SK-N-SH treated with all-trans-retinoic acid at 6 μM for 48 hours (cell line): Measurements from ENCODE around the gene RFC2.
"Not testable (repeated sequence)": the region's sequence is repeated elsewhere in the genome, so short reads cannot be mapped to it uniquely, and the experiment has no call there.

Experiments
- ATAC-seq: fragments of 200-7000 bp; cut with Tn5 transposase; 3 replicates; pipeline ENCODE4 v1.9.1; 2020; ENCODE audit warnings: mild to moderate bottlenecking, moderate library complexity
- ARNTL ChIP-seq: fragments of 450-650 bp; formaldehyde crosslinking; IDR thresholded peaks from 2 replicates; pipeline ENCODE4 v1.5.0; 2020; ENCODE audit warnings: low read depth, mild to moderate bottlenecking, moderate library complexity, borderline replicate concordance
- BACH2 ChIP-seq: fragments of 250-450 bp; sonication (Bioruptor Pico); IDR thresholded peaks from 2 replicates; pipeline ENCODE4 v1.9.0; 2021; ENCODE audit warnings: mild to moderate bottlenecking, borderline replicate concordance
- CSDC2 ChIP-seq: fragments of 250-450 bp; sonication (Bioruptor Pico); IDR thresholded peaks from 2 replicates; pipeline ENCODE4 v1.5.0; 2020; ENCODE audit warnings: mild to moderate bottlenecking, moderate library complexity
- ESRRG ChIP-seq: fragments of 250-450 bp; sonication (Bioruptor Pico); IDR thresholded peaks from 2 replicates; pipeline ENCODE4 v1.6.1; 2021; ENCODE audit warnings: mild to moderate bottlenecking
- GLIS3 ChIP-seq: fragments of 250-450 bp; sonication (Bioruptor Pico); IDR thresholded peaks from 2 replicates; pipeline ENCODE4 v1.5.0; 2020; ENCODE audit warnings: mild to moderate bottlenecking, moderate library complexity
- ISL1 ChIP-seq: fragments of 250-450 bp; sonication (Bioruptor Pico); IDR thresholded peaks from 2 replicates; pipeline ENCODE4 v2.1.2; 2022; ENCODE audit warnings: mild to moderate bottlenecking, moderate library complexity
- OSR1 ChIP-seq: fragments of 250-450 bp; sonication (Bioruptor Pico); IDR thresholded peaks from 2 replicates; pipeline ENCODE4 v1.8.0; 2022; ENCODE audit warnings: moderate library complexity, mild to moderate bottlenecking, inconsistent platforms
- PPARA ChIP-seq: fragments of 250-450 bp; sonication (Bioruptor Pico); IDR thresholded peaks from 2 replicates; pipeline ENCODE4 v1.5.0; 2020; ENCODE audit warnings: mild to moderate bottlenecking, borderline replicate concordance
- RARB ChIP-seq: fragments of 250-450 bp; sonication (Bioruptor Pico); IDR thresholded peaks from 2 replicates; pipeline ENCODE4 v1.8.0; 2021; ENCODE audit warnings: mild to moderate bottlenecking, moderate library complexity
- SNAI2 ChIP-seq: fragments of 250-450 bp; sonication (Bioruptor Pico); IDR thresholded peaks from 2 replicates; pipeline ENCODE4 v1.5.0; 2020; ENCODE audit warnings: mild to moderate bottlenecking, moderate library complexity
- TCF4 ChIP-seq: fragments of 250-450 bp; sonication (Bioruptor Pico); IDR thresholded peaks from 2 replicates; pipeline ENCODE4 v1.8.0; 2021; ENCODE audit warnings: mild to moderate bottlenecking, moderate library complexity, borderline replicate concordance
- TOX ChIP-seq: fragments of 250-450 bp; sonication (Bioruptor Pico); IDR thresholded peaks from 2 replicates; pipeline ENCODE4 v1.8.0; 2021; ENCODE audit warnings: mild to moderate bottlenecking, moderate library complexity, borderline replicate concordance
- ZC3H10 ChIP-seq: fragments of 250-450 bp; sonication (Bioruptor Pico); IDR thresholded peaks from 2 replicates; pipeline ENCODE4 v1.5.1; 2021; ENCODE audit warnings: mild to moderate bottlenecking, moderate library complexity
- ZFP3 ChIP-seq: fragments of 250-450 bp; sonication (Bioruptor Pico); IDR thresholded peaks from 2 replicates; pipeline ENCODE4 v1.5.0; 2020; ENCODE audit warnings: mild to moderate bottlenecking, moderate library complexity
- ZFP30 ChIP-seq: fragments of 450-650 bp; formaldehyde crosslinking; IDR thresholded peaks from 2 replicates; pipeline ENCODE4 v1.5.0; 2022; ENCODE audit warnings: mild to moderate bottlenecking, moderate library complexity
- ZNF565 ChIP-seq: fragments of 450-650 bp; formaldehyde crosslinking; conservative IDR thresholded peaks from 2 replicates; pipeline ENCODE4 v1.5.0; 2020; ENCODE audit warnings: low read depth, mild to moderate bottlenecking, moderate library complexity
- ZNF70 ChIP-seq: fragments of 450-650 bp; formaldehyde crosslinking; IDR thresholded peaks from 2 replicates; pipeline ENCODE4 v1.5.0; 2020; ENCODE audit warnings: mild to moderate bottlenecking, moderate library complexity
- ZNF8 ChIP-seq: fragments of 450-650 bp; formaldehyde crosslinking; IDR thresholded peaks from 2 replicates; pipeline ENCODE4 v1.5.0; 2020; ENCODE audit warnings: mild to moderate bottlenecking, moderate library complexity
- TF ChIP-seq, protein P1 (sequence below): fragments of 250-450 bp; sonication (Bioruptor Pico); IDR thresholded peaks from 2 replicates; pipeline ENCODE4 v1.8.0; 2021; ENCODE audit warnings: low read depth, mild to moderate bottlenecking, moderate library complexity, borderline replicate concordance
- TF ChIP-seq, protein P2 (sequence below): fragments of 250-450 bp; sonication (Bioruptor Pico); IDR thresholded peaks from 2 replicates; pipeline ENCODE4 v1.5.1; 2020; ENCODE audit warnings: low read depth, mild to moderate bottlenecking, moderate library complexity
- TF ChIP-seq, protein P3 (sequence below): fragments of 250-450 bp; sonication (Bioruptor Pico); IDR thresholded peaks from 2 replicates; pipeline ENCODE4 v1.5.1; 2021; ENCODE audit warnings: mild to moderate bottlenecking, moderate library complexity
- TF ChIP-seq, protein P4 (sequence below): fragments of 250-450 bp; sonication (Bioruptor Pico); IDR thresholded peaks from 2 replicates; pipeline ENCODE4 v1.8.0; 2020; ENCODE audit warnings: mild to moderate bottlenecking, moderate library complexity, borderline replicate concordance
- TF ChIP-seq, protein P5 (sequence below): fragments of 250-450 bp; sonication (Bioruptor Pico); IDR thresholded peaks from 2 replicates; pipeline ENCODE4 v1.5.0; 2020; ENCODE audit warnings: mild to moderate bottlenecking, moderate library complexity

Gene RFC2

DNA sequence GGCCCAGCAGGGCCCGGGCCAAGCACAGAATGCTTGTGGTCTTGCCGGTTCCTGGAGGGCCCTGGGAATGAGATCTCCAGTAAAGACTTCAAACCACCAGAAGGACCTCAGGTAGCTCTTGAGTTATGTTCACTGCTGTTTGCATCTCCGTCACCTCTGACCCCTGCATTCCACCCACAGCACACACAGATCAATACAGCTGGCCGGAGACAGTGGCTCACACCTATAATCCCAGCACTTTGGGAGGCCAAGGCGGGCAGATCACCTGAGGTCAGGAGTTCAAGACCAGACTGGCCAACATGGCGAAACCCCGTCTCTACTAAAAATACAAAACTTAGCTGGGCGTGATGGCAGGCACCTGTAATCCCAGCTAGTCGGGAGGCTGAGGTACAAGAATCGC is 5.1 kb downstream of the RFC2 start:
- ATAC-seq: not testable (repeated sequence)

DNA sequence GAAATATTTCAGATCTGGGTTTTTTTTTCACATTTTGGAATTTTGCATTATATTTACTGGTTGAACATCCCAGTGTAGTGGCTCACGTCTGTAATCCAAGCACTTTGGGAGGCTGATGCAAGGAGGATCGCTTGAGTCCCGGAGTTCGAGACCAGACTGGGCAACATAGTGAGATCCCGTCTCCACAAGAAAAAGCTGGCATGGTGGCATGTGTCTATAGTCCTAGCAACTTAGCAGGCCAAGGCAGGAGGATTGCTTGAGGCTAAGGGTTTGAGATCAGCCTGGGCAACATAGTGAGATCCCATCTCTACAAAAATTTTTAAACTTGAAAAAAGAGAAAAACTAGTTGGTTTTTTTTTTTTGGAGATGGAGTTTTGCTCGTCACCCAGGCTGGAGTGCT is 6.0 kb downstream of the RFC2 start:
- no peak for ATAC-seq
- no peak for TF ChIP-seq TCF4 (CRISPR knock-in tag)
- TF ChIP-seq CSDC2 (CRISPR knock-in tag): no peak
- no peak for TF ChIP-seq ZC3H10 (CRISPR knock-in tag)
- TF ChIP-seq, protein P1, sequence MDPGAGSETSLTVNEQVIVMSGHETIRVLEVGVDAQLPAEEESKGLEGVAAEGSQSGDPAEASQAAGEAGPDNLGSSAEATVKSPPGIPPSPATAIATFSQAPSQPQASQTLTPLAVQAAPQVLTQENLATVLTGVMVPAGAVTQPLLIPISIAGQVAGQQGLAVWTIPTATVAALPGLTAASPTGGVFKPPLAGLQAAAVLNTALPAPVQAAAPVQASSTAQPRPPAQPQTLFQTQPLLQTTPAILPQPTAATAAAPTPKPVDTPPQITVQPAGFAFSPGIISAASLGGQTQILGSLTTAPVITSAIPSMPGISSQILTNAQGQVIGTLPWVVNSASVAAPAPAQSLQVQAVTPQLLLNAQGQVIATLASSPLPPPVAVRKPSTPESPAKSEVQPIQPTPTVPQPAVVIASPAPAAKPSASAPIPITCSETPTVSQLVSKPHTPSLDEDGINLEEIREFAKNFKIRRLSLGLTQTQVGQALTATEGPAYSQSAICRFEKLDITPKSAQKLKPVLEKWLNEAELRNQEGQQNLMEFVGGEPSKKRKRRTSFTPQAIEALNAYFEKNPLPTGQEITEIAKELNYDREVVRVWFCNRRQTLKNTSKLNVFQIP (CRISPR knock-in tag): no peak
- TF ChIP-seq GLIS3 (CRISPR knock-in tag): no peak
- no peak for TF ChIP-seq ISL1 (CRISPR knock-in tag)
- no peak for TF ChIP-seq SNAI2 (CRISPR knock-in tag)
- no peak for TF ChIP-seq TOX (CRISPR knock-in tag)
- no peak for TF ChIP-seq PPARA (CRISPR knock-in tag)
- TF ChIP-seq BACH2: no peak
- TF ChIP-seq, protein P2, sequence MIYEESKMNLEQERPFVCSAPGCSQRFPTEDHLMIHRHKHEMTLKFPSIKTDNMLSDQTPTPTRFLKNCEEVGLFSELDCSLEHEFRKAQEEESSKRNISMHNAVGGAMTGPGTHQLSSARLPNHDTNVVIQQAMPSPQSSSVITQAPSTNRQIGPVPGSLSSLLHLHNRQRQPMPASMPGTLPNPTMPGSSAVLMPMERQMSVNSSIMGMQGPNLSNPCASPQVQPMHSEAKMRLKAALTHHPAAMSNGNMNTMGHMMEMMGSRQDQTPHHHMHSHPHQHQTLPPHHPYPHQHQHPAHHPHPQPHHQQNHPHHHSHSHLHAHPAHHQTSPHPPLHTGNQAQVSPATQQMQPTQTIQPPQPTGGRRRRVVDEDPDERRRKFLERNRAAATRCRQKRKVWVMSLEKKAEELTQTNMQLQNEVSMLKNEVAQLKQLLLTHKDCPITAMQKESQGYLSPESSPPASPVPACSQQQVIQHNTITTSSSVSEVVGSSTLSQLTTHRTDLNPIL (CRISPR knock-in tag): no peak
- TF ChIP-seq OSR1 (CRISPR knock-in tag): no peak
- no peak for TF ChIP-seq ESRRG (CRISPR knock-in tag)
- TF ChIP-seq, protein P3, sequence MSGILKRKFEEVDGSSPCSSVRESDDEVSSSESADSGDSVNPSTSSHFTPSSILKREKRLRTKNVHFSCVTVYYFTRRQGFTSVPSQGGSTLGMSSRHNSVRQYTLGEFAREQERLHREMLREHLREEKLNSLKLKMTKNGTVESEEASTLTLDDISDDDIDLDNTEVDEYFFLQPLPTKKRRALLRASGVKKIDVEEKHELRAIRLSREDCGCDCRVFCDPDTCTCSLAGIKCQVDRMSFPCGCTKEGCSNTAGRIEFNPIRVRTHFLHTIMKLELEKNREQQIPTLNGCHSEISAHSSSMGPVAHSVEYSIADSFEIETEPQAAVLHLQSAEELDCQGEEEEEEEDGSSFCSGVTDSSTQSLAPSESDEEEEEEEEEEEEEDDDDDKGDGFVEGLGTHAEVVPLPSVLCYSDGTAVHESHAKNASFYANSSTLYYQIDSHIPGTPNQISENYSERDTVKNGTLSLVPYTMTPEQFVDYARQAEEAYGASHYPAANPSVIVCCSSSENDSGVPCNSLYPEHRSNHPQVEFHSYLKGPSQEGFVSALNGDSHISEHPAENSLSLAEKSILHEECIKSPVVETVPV (CRISPR knock-in tag): no peak
- no peak for TF ChIP-seq ARNTL
- no peak for TF ChIP-seq ZNF565 (CRISPR knock-in tag)
- no peak for TF ChIP-seq ZNF8 (CRISPR knock-in tag)
- no peak for TF ChIP-seq ZNF70 (CRISPR knock-in tag)

DNA sequence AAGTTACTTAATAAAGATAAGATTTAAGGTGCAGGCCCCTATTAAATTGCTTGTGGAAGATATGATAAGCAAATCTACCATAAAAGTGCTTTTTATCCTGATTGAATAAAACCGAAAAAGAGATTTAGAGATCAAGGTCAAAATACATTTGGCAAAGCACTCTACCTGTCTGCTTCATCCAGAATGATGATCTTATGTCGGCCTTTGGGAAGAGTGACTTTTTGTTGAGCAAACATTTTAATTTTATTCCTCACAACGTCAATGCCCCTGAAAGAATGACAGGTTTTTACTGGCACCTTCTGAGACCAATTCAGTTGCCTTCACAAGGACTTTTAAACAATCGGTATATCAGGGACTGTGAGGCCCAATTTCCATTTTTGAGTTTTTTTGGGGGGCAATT is 7.7 kb downstream of the RFC2 start:
- TF ChIP-seq GLIS3 (CRISPR knock-in tag) (no peak), BACH2 (no peak), RARB (CRISPR knock-in tag) (no peak), ZC3H10 (CRISPR knock-in tag) (no peak), ZNF8 (CRISPR knock-in tag) (no peak), ZFP3 (CRISPR knock-in tag) (no peak), OSR1 (CRISPR knock-in tag) (no peak), ZNF70 (CRISPR knock-in tag) (no peak)
- TF ChIP-seq, protein P3 (CRISPR knock-in tag): no peak
- TF ChIP-seq, protein P4, sequence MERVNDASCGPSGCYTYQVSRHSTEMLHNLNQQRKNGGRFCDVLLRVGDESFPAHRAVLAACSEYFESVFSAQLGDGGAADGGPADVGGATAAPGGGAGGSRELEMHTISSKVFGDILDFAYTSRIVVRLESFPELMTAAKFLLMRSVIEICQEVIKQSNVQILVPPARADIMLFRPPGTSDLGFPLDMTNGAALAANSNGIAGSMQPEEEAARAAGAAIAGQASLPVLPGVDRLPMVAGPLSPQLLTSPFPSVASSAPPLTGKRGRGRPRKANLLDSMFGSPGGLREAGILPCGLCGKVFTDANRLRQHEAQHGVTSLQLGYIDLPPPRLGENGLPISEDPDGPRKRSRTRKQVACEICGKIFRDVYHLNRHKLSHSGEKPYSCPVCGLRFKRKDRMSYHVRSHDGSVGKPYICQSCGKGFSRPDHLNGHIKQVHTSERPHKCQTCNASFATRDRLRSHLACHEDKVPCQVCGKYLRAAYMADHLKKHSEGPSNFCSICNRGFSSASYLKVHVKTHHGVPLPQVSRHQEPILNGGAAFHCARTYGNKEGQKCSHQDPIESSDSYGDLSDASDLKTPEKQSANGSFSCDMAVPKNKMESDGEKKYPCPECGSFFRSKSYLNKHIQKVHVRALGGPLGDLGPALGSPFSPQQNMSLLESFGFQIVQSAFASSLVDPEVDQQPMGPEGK (CRISPR knock-in tag): no peak
- ATAC-seq: no peak

DNA sequence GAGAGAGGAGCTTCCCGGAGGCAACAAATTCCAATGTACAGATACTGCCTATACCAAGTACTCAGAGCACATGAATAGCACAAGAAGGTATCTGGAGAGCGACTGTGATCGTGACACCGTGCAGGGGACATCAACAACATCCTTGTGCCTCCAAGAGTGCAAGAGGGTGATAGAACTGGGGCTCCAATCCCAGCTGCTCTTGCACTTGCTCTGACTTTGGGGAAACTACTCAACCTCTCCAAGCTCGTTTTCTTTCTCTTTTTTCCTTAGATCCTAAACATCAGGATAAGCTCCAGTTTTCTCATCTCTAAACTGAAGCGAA is 12.1 kb downstream of the RFC2 start:
- ATAC-seq: no peak
- TF ChIP-seq, protein P5, sequence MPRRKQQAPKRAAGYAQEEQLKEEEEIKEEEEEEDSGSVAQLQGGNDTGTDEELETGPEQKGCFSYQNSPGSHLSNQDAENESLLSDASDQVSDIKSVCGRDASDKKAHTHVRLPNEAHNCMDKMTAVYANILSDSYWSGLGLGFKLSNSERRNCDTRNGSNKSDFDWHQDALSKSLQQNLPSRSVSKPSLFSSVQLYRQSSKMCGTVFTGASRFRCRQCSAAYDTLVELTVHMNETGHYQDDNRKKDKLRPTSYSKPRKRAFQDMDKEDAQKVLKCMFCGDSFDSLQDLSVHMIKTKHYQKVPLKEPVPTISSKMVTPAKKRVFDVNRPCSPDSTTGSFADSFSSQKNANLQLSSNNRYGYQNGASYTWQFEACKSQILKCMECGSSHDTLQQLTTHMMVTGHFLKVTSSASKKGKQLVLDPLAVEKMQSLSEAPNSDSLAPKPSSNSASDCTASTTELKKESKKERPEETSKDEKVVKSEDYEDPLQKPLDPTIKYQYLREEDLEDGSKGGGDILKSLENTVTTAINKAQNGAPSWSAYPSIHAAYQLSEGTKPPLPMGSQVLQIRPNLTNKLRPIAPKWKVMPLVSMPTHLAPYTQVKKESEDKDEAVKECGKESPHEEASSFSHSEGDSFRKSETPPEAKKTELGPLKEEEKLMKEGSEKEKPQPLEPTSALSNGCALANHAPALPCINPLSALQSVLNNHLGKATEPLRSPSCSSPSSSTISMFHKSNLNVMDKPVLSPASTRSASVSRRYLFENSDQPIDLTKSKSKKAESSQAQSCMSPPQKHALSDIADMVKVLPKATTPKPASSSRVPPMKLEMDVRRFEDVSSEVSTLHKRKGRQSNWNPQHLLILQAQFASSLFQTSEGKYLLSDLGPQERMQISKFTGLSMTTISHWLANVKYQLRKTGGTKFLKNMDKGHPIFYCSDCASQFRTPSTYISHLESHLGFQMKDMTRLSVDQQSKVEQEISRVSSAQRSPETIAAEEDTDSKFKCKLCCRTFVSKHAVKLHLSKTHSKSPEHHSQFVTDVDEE (CRISPR knock-in tag): no peak
- TF ChIP-seq, protein P1 (CRISPR knock-in tag): no peak
- TF ChIP-seq, protein P2 (CRISPR knock-in tag): no peak
- TF ChIP-seq ZFP3 (CRISPR knock-in tag) (no peak), ISL1 (CRISPR knock-in tag) (no peak), RARB (CRISPR knock-in tag) (no peak), TOX (CRISPR knock-in tag) (no peak), ZNF70 (CRISPR knock-in tag) (no peak), TCF4 (CRISPR knock-in tag) (no peak), ZFP30 (CRISPR knock-in tag) (no peak), ZNF565 (CRISPR knock-in tag) (no peak), BACH2 (no peak)
